Tibial artery (tissue), 4 donors: ENCODE data around the gene TACC2.

Source experiments
- DNase-seq, 2 donors: peaks; one replicate each; pipeline ENCODE4 v3.0.0-alpha.2; 2019
- H3K27ac ChIP-seq, 2 donors: fragments of 200-600 bp; sonication (generic) in 1 of 2; 1 replicate in 1 of 2; 2 replicates in 1 of 2; pipeline ENCODE4 v1.5.1; 2018 to 2019; ENCODE audit warnings: mild to moderate bottlenecking in 1 of 2
- H3K27me3 ChIP-seq, 2 donors: fragments of 200-600 bp; sonication (generic) in 1 of 2; one replicate each; pipeline versions ENCODE4 v1.5.1 to v1.6.0; 2016 to 2019
- H3K36me3 ChIP-seq, 3 donors: fragments of 200-600 bp; sonication (generic) in 2 of 3; one replicate each; pipeline ENCODE4 v1.5.1; 2016 to 2019; ENCODE audit warnings: mild to moderate bottlenecking in 2 of 3
- H3K4me1 ChIP-seq, 4 donors: fragments of 200-600 bp; sonication (generic) in 2 of 4; 1 replicate in 3 of 4; 2 replicates in 1 of 4; pipeline ENCODE4 v1.5.1; 2016 to 2019
- H3K4me3 ChIP-seq, 2 donors: fragments of 200-600 bp; sonication (generic) in 1 of 2; 1 replicate in 1 of 2; 2 replicates in 1 of 2; pipeline ENCODE4 v1.5.1; 2018 to 2019; ENCODE audit warnings: mild to moderate bottlenecking in 2 of 2
- H3K9me3 ChIP-seq, 3 donors: fragments of 200-600 bp; sonication (generic) in 1 of 3; one replicate each; pipeline ENCODE4 v1.5.1; 2016 to 2019
- intact Hi-C: fragments of 100-400 bp; cut with DNase I; formaldehyde crosslinking; loops from one replicate; pipeline ENCODE4 v1.15.0; 2023; ENCODE audit warnings: low total_unique reads
- TF ChIP-seq, protein P1 (sequence below), 2 experiments: fragments of 200-600 bp in 1 of 2; fragments of 450-650 bp in 1 of 2; IDR thresholded peaks; one replicate each; pipeline ENCODE4 v1.5.1; 2017 to 2019; ENCODE audit warnings: antibody characterized with exemption in 2 of 2, mild to moderate bottlenecking in 1 of 2, moderate library complexity in 1 of 2

The TACC2 gene

DNA sequence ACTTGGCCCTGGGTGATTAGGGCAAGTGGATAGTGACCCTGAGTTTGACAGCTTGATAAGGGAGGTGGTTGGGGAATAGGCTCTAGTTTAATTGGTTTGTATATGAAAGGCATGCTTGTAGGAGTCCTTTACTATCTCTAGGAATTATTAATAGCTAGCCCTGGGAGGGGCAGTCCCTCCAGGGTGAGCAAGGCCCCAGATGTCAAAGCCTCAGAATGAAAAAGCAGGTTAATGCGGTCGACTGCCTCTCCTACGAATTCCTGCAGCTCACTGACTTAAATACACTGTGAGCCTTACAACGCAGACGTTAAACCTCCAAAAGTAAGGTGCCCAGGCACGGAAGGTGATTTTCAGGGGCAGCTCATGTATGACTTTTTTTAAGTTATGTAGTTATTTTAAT lies 276.9 kb downstream of the TACC2 start:
- peaks cover 0 to 4% (median 0%) of the 10 kb centered on the region in 4 donors for H3K4me1 ChIP-seq
- H3K27me3 ChIP-seq = no peaks in the 10 kb centered on the region
- intact Hi-C loops = no loop called here
- no peak for DNase-seq
- TF ChIP-seq, protein P1, sequence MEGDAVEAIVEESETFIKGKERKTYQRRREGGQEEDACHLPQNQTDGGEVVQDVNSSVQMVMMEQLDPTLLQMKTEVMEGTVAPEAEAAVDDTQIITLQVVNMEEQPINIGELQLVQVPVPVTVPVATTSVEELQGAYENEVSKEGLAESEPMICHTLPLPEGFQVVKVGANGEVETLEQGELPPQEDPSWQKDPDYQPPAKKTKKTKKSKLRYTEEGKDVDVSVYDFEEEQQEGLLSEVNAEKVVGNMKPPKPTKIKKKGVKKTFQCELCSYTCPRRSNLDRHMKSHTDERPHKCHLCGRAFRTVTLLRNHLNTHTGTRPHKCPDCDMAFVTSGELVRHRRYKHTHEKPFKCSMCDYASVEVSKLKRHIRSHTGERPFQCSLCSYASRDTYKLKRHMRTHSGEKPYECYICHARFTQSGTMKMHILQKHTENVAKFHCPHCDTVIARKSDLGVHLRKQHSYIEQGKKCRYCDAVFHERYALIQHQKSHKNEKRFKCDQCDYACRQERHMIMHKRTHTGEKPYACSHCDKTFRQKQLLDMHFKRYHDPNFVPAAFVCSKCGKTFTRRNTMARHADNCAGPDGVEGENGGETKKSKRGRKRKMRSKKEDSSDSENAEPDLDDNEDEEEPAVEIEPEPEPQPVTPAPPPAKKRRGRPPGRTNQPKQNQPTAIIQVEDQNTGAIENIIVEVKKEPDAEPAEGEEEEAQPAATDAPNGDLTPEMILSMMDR (IDR thresholded peaks at IDR 0.05) = no peak
- H3K4me3 ChIP-seq = no peak overlapping the region
- H3K36me3 ChIP-seq = peaks cover 0 to 22% (median 12%) of the 10 kb centered on the region in 3 donors
- H3K9me3 ChIP-seq = peaks cover 0 to 18% (median 0%) of the 10 kb centered on the region in 3 donors
- H3K27ac ChIP-seq = no peak overlapping the region

DNA sequence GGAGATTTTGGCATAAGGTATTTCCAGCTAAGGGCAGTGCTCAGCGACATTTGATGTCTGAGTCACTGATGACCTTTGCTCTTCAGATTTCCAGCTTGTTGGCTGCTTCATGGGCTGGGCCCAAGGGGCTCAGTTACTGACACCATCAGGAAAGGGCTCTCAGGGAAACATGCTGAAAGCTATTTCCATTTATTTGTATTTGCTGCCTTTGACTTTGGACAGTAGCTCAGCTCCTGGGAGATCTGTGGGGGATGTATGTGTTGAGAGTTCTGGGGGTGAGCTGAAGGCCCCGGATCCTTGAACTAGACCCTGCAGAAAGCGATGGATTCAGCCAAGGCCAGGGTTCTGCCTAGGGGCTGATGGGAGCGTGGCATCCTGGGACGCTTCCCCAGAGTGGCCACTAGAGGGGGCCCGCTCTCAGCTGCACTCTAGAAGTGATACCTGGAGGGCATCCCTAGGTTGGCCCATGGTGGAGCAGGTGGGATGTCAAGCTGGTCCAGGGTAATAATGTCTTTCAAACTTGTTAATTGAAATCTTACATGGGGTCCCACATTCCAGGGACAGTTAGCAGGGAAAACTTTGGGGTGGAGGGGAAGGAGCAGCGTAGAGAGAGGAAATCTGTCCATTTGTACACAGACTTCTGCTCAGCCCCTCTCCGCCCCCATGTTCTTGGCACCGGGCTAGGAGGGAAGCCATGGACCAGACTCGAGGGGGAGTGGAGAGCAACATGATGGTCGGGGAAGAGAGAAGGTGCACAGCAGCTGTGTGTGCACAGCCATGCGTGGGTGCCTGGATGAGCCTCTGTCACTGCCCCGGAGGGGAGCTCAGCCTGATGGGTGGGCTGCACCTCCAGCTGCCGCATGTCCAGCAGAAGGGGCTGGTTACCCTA lies 279.1 kb downstream of the TACC2 start:
- no peaks in the 10 kb centered on the region for H3K27me3 ChIP-seq
- DNase-seq = peak in 1 of 2 donors; percentile 43
- intact Hi-C loops = no loop called here
- peaks cover 0 to 1% (median 0%) of the 10 kb centered on the region in 3 donors for H3K9me3 ChIP-seq
- peaks cover 0 to 4% (median 0%) of the 10 kb centered on the region in 4 donors for H3K4me1 ChIP-seq
- H3K4me3 ChIP-seq = no peak overlapping the region
- TF ChIP-seq, protein P1 (IDR thresholded peaks at IDR 0.05) = peak; percentile 66 to 90
- H3K36me3 ChIP-seq = peaks cover 0 to 22% (median 0%) of the 10 kb centered on the region in 3 donors
- no peak overlapping the region for H3K27ac ChIP-seq

DNA sequence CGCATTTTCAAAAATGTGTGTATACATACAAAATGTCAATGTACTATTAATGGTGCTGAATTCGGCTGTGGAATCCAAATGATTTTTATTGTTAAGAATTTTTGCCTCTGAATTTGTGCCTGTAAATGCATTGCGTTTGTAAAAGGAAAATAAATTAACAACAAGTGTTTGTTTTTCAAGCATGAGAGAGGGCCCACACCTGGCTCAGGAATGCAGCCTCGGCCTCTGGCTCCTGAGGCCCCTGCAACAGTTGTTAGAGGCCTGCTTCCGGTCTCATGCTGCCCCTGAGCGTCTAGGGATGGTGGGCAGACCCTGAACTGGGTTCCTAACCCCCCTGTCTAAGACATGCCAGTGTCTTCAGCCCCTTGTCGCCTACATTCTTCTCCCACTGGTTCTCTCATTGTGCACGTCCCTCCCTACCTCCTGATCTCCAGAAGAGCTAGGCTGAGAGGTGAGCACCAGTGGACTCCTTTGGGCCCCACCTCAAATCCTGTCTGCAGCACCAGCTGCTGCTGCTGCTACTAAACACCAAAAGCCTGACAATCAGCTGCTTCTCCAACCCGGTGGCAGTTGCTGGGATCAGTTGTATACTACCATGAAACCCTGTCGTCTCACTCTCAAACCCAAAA lies 280.2 kb downstream of the TACC2 start:
- intact Hi-C loops = no loop called here

DNA sequence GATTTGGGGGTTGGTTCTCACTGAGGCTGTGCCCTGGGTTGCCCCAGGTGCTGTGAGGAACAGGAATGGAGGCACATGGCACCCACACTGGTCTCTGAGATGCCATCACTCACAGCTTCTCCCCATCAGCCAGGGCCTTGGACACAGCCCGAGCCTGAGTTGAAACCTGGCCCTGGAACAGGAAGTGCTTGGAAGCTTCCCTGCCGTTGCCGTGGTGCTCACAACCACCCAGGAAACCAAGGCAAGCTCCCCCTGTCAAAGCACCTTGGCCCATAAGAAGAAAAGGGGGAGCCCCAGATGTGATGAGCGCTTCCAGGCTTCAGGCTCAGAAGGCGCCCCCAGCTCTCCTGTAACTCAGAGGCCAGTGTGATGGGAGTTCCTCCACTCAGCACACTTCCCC lies 282.1 kb downstream of the TACC2 start, which contains the start of gene BTBD16:
Gene BTBD16 (plus strand): TSS at position 221 of the 400 bp plus-strand sequence. CDS start 3,786 bp downstream, outside the sequence.
- H3K27me3 ChIP-seq = no peaks in the 10 kb centered on the region
- peaks cover 0 to 19% (median 0%) of the 10 kb centered on the region in 3 donors for H3K36me3 ChIP-seq
- H3K4me3 ChIP-seq = no peak within 1 kb of the TSS
- TF ChIP-seq, protein P1 (IDR thresholded peaks at IDR 0.05) = no peak
- no peak within 1 kb of the TSS for H3K27ac ChIP-seq
- no peak for DNase-seq
- intact Hi-C loops = no loop called here
- no peaks in the 10 kb centered on the region for H3K9me3 ChIP-seq
- no peaks in the 10 kb centered on the region for H3K4me1 ChIP-seq

More for the DNA sequence above, 280.2 kb downstream of the TACC2 start:
- DNase-seq = no peak
- Histone ChIP-seq H3K9me3 (no peaks in the 10 kb centered on the region), H3K36me3 (peaks cover 0 to 22% (median 0%) of the 10 kb centered on the region in 3 donors), H3K4me3 (no peak overlapping the region), H3K27ac (no peak overlapping the region), H3K27me3 (no peaks in the 10 kb centered on the region), H3K4me1 (peaks cover 0 to 2% (median 0%) of the 10 kb centered on the region in 4 donors)
- TF ChIP-seq, protein P1 (IDR thresholded peaks at IDR 0.05) = no peak

DNA sequence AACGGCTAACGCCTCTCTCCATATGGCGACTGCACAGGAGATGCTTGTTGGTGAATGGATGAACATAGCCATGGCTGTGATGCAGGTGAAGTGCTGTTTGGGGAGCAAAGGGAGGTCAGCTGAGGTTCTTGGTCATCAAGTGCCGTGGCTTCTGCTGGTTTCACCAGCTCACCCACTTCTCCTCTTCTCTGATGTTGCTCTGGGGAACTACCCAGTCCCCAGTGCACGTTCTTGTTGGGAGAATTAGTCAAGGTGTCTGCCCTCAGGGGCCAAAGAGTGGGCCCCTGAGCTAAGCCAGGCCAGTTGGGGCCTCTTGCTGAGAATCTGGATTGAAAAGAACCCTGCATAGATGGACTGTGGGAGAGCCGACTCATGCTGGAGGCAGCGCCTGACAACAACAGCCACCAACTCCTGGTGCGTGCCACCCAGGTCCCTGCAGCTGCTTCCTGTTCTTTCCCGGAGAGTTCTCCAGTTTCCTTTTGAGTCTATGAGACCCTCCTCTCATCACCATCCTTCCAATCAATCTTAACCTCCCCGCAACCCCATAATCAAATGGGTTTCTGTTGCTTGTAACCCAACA lies 285.1 kb downstream of the TACC2 start:
- Histone ChIP-seq H3K4me1 (no peaks in the 10 kb centered on the region), H3K36me3 (peaks cover 0 to 7% (median 0%) of the 10 kb centered on the region in 3 donors), H3K27me3 (no peaks in the 10 kb centered on the region), H3K4me3 (no peak overlapping the region), H3K9me3 (no peaks in the 10 kb centered on the region), H3K27ac (no peak overlapping the region)
- TF ChIP-seq, protein P1 (IDR thresholded peaks at IDR 0.05) = no peak
- intact Hi-C loops = no loop called here
- DNase-seq = no peak
